ENCODE data around the gene CCSER1.
"Not testable (repeated sequence)": the region's sequence is repeated elsewhere in the genome, so short reads cannot be mapped to it uniquely, and the experiment has no call there.

Gene CCSER1

GRCh38 chr4:91170768-91171167, 1043.6 kb downstream of the CCSER1 start:
- no peak for DNase-seq (ENCODE audit: low read depth)

- DNase-seq (ENCODE audit: low read depth): no peak
These were observed 1044.0 kb downstream of the CCSER1 start for GRCh38 chr4:91171217-91171616.

DNA sequence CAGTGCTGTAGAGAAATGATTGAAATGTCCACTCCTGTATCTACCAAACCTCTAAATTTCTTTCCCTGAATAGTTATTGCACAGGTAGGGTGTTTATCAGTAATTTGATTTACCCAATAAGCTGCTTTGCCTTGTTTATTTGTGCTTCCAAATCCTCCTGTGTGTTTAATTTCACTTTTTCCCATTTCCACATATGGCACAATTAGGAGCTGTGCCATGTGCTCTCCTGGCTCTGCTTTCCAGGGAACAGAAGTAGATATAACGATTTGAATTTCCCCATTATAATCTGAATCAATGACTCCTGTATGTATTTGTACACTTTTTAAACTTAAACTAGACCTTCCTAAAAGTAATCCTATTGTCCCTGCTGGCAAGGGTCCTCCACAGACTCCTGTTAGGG, 1057.9 kb downstream of the CCSER1 start:
- not testable (repeated sequence) for DNase-seq (ENCODE audit: low read depth)

- DNase-seq (ENCODE audit: low read depth): no peak
These were observed 1071.8 kb downstream of the CCSER1 start for GRCh38 chr4:91198951-91199350.

DNA sequence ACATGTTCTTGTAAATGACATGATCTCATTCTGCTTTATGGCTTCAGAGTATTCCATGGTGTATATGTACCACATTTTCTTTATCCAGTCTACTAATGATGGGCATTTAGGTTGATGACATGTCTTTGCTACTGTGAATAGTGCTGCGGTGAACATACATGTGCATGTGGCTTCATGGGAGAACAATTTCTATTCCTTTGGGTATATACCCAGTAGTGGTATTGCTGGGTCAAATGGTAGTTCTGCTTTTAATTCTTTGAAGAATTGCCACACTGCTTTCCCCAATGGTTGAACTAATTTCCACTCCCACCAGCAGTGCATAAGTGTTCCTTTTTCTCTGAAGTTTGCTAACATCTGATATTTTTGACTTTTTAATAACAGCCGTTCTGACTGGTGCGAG, 1080.3 kb downstream of the CCSER1 start:
- DNase-seq (ENCODE audit: low read depth): no peak

DNA sequence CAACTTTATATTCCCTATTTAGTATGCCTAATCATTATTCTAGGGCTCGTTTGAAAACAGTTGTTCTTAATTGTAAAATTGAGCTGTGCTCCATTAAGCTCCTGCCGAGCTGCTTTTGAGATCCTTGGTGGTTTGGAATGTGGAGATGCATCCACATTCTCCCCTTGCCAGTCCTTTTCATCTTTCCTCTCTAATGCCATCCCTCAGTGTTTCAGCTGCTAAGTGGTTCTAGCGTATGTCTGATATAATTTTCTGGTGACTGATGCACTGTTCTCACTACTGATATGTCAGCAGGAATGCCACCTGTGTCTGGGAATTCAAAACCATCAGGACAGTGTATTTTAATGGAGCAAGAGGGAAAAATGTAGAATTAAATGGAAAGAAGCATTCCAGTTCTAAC, 1085.0 kb downstream of the CCSER1 start:
- no peak for DNase-seq (ENCODE audit: low read depth)

- DNase-seq (ENCODE audit: low read depth): not testable (repeated sequence)
These were observed 1090.7 kb downstream of the CCSER1 start for GRCh38 chr4:91217831-91218403.

DNA sequence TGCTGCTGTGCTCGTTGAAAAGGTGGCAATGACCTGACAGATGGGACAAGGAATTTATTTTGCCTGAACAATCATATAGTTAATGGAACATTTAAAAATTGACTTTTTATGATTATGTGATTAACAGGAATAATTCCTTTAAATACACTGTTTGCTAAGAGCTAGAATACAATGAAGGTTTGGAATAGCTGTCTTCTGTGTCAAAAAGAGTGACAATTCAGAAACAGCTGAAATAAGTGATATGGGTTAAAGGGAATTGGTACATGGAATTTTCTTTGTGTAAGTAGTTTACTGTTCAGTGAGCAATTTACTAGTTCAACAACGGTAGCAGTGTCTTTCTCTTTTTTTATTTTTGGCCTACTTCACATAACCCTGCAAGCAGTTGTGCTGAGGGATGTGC, 1093.1 kb downstream of the CCSER1 start:
- DNase-seq (ENCODE audit: low read depth): no peak

DNA sequence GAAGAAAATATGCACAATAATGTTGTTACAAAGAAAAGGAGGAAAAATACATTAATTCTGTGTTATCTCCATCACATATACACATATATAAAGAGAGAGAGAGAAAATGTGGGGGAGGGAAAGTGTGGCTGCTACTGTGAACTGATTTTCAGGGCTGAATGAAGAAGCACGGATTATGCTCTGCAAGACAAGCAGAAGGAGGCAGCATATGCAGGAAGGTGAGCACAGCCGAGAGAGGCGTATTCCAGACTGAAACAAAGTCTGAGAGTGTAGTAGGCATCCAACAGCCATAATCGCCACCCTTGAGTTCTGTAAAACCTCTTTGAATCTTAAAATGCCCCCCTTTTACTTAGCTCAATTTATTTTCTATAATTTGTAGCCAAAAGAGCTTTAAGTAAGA, 1094.8 kb downstream of the CCSER1 start:
- no peak for DNase-seq (ENCODE audit: low read depth)

- DNase-seq (ENCODE audit: low read depth): no peak
These were observed 1099.7 kb downstream of the CCSER1 start for GRCh38 chr4:91226867-91227266.

DNA sequence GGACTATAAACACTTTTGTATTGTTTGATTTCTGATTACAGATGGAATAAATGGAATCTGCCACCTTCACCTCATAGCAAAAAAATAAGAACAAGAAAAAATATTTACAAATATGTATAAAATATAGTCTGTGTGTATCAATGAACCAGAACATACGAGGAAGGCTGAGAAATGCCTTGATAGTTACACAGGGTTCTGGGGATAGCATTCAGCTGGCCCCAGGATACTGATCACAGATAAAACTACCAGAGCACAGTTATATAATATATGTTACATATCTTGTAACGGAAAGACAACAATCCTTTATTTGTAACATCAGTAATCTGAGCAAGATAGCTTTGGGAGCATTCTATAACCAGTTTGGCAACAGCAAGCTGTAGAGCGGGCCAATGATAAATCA, 1101.5 kb downstream of the CCSER1 start:
- DNase-seq (ENCODE audit: low read depth): no peak

GRCh38 chr4:91233164-91233563, 1106.0 kb downstream of the CCSER1 start:
- DNase-seq (ENCODE audit: low read depth): no peak

DNA sequence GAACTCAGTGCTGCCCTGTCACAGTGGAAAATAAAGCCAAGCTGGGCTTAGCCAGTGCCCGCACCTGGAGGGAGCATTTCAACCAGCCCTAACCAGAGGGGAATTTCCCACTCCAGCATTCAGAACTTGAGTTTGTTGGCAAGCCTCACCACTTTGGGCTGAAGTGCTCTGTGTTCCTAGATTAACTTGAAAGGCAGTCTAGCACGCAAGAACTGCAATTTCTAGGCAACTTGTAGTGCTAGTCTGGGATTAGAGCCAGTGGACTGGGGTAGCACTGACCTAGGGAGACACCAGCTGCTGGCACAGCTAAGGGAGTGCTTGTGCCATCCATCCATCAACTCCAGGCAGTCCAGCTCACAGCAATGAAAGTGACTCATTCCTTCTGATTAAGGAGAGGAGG, 1115.9 kb downstream of the CCSER1 start:
- DNase-seq (ENCODE audit: low read depth): no peak

DNA sequence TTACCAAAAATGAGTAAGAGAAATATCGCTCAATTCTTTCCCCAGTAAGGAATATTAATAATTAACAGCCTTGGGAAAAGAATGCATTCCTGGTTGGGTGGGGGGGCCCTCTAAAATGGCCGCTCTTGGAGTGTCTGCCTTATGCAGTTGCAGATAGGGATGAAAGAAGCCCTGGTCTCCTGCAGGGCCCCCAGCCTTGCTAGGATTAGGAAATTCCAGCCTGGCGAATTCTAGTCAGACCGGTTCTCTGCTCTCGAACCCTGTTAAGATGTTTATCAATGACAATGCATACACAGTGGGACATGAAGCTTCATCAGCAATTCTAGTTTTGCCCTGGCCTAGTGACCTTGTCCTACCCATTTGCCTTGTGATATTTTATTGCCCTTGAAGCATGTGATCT, 1128.8 kb downstream of the CCSER1 start:
- no peak for DNase-seq (ENCODE audit: low read depth)

- DNase-seq (ENCODE audit: low read depth): no peak
These were observed 1129.6 kb downstream of the CCSER1 start for GRCh38 chr4:91256751-91257150.

DNA sequence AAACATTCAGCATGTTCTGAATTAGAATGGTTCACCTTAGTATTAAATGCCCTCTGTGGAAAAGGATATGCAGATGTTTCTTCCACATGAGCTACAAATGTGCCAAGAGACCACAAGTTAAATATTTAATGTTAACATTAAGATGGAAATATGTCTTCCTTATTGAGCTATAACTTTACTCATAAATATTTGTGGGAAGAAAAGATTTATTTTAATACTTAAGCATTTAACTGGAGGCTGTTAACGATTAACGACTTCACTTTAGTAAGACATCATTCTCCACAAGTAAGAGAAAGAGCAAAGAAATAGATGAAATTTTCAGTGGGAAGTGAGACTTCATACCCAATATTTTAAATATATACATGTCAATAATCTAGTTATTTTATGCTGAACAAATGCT, 1130.5 kb downstream of the CCSER1 start:
- DNase-seq (ENCODE audit: low read depth): no peak

DNA sequence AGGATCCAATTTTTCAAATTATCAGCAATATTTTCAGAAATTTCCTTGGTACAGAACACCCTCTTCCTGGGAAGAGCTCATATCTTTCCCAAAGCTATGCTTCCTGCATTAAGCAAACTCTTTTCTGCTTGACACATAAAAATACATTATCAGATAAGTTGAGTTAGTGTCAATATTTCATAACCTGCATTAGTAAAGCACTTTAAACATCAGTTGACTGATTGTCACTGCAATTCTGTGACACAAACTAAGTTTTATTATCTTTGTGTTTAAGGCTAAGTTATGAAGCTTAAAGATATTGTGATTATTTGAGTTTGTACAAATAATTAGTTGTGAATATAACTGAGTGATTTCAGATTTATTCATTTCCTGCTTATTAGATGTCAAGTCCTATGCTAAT, 1131.1 kb downstream of the CCSER1 start:
- DNase-seq (ENCODE audit: low read depth): no peak

- DNase-seq (ENCODE audit: low read depth): no peak
These were observed 1140.3 kb downstream of the CCSER1 start for GRCh38 chr4:91267543-91267942.

GRCh38 chr4:91268481-91268880, 1141.3 kb downstream of the CCSER1 start:
- not testable (repeated sequence) for DNase-seq (ENCODE audit: low read depth)

DNA sequence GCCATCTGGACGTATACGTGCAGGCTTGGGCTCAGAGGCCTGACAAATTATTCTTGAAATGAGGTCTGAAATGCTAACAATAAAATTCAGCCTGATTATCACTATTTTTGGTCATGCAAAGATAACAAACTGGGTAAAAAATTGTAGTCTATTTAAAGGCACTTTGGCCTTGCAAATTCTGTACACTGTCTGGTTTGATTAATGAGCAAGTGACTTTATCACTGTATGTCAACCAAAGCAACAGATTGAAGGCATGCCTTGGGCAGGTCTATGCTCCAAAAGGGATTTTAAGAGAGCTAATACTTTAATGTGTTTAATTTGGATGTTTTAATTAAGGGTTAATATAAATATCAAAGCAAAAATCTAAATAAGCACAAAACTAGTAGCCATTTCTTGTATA, 1141.7 kb downstream of the CCSER1 start:
- DNase-seq (ENCODE audit: low read depth): no peak

DNA sequence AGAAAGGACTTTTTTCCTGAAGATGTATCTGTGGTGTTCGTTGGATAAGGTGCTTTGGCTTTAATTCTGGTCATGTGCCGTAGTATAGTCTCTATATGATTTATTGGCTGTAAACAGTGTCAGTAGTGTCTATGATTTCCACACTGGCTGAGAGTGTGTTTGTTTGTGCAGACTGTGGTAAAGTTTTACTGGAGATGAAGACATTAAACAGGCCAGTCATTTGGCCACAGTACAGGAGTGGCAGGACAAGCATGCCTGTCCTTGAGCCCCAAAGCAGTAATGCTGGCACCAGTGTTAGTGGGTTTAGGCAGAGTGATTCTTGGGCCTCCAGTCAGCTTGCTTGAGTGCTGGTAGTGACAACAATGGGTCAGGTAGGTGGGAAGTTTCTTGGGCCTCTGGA, 1152.7 kb downstream of the CCSER1 start:
- no peak for DNase-seq (ENCODE audit: low read depth)

DNA sequence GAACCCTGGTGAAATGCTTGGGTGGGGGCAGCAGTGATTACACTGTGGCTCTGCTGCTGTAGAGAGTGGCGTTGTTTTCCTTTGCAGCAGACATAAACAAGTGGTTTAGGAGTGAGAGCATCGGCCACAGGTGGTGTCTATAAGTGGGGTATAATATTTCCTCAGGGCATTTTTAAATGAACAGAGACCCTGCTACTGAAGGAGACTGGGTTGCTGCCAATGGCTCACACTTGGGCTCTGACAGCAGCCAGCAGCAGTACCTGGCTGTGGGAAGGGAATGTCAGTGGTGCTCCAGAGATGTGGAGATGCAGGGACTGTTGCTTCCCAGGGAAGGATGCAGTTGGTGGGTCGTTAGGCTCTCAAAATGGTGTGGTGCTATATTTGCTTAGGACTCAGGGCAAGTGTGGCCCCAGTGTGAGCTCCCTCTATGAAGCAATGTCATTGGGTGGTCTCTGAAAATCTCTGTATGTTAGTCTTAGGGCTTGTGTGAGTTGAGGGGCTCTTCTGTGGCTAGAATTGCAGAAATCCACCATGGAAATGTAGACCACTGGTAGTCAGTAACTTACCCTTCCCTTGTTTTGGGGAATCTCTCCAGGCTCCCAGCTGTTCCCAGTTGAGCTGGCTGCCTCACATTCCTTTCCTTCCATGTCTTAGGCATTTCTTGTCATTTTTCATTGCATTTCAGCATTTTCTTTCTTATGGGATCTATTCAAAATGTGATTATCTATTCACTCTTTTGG, 1153.5 kb downstream of the CCSER1 start:
- no peak for DNase-seq (ENCODE audit: low read depth)

- no peak for DNase-seq (ENCODE audit: low read depth)
These were observed 1155.0 kb downstream of the CCSER1 start for GRCh38 chr4:91282217-91282616.

GRCh38 chr4:91283726-91284230, 1156.6 kb downstream of the CCSER1 start:
- DNase-seq (ENCODE audit: low read depth): no peak
